SH-SY5Y (cell line): Measurements from ENCODE around the gene HIVEP1.

Experiments used
- GATA2 ChIP-seq: IDR thresholded peaks from 2 replicates; pipeline ENCODE4 v1.6.1; 2011; ENCODE audit warnings: mild to moderate bottlenecking, low read depth, low read length
- GATA3 ChIP-seq: IDR thresholded peaks from 2 replicates; pipeline ENCODE4 v1.6.1; 2011; ENCODE audit warnings: low read depth, mild to moderate bottlenecking, low read length, moderate library complexity

HIVEP1 gene

DNA sequence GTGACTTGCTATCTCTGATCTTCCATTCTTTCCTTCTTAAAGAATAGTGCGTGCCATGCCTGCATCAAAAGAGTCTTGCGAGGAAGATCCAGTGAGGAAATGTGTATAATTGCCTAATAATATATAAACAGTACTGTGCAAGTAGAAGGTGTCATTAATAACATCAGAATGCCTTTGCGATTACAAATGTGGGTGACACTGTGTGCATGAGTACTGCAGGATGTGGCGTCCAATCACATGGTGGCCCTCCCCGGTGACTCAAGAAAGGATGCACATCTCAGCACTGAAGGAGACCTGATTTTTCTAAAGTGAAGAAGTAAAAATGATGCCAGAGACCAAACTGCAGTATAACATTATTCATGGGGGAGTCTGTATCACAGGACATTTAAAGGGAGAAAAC, 170.6 kb downstream of the HIVEP1 start:
- TF ChIP-seq GATA3 (no peak), GATA2 (no peak)

DNA sequence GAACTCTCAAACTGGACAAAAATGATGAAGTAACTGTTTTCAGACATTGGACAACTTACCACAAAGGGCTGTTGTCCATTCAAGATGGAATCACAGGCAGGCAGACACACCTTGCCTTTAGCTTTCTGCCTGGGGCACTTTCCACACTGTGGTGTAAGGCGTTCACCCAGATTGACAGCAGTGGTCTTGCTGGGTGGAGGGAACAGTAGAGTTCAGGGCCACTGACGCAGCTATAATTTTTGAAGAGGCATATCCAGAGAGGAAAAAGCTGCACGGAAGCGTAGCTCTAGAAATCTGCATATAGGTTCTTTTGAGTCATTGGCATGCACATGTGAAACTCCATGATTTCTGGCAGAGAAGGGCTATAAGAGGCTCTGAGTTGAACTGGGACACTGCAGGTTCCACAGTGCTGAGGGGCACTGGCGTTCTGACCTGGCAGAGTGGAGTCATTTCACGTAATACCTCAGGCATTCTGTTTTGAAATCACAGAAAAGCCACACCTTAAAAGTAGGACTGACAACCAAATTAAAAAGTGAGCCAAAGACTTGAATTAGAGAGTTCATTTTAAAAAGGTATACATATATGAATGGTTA, 173.1 kb downstream of the HIVEP1 start:
- TF ChIP-seq GATA2, result no peak
- TF ChIP-seq GATA3, result no peak

DNA sequence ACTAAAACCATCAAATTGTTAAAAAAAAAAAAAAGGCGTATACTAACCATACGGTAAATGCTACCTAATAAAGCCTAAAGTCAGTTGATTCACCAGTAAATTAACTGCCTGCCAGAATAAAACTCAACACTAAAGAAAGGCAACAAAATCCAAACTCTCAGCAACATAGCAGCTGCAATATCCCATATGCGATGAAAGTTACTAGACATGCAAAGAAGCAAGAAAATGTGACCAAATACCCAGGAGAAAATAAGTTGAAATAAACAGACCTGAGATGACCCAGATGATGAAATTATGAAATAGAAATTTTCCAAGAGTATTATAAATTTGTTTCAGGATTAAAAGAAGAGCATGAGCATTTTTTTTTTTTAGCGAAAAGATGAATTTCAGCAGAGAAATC, 174.4 kb downstream of the HIVEP1 start:
- TF ChIP-seq GATA2 (no peak), GATA3 (no peak)

DNA sequence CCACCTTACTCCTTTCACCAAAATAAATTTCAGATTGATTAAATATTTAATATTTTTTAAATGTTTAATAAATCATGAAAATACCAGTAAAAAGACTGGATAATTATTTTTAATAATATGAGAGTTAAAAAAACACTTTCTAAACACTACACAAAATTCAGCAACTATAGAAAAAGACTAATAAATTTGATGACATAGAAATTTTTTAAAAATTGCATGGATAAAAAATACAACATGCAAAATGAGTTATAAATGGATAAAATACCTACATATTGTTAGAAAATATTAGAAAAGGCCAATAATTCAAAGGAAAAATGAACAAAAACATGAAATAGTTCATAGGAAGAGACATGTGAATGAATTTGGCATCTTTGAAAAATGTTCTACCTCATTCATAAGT, 177.0 kb downstream of the HIVEP1 start:
- TF ChIP-seq GATA3, result no peak
- TF ChIP-seq GATA2, result no peak

DNA sequence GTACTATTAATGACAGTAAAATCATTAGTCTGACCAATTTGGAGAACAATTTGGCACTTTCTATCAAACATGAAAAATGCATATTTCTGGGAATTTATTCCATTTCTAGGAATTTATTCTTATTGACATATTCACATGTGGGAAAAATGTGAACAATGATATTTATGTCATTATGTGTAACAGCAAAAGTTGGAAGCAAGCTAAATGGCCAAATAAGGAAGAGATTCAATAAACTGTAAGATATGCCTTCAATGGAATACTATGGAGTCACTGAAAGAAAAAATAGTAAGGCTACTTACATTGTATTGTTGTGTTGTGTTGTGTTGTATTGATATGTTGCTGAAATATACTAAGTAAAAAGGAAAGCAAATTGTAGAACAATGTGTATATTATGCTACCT, 177.5 kb downstream of the HIVEP1 start:
- TF ChIP-seq GATA2, result no peak
- TF ChIP-seq GATA3, result no peak

DNA sequence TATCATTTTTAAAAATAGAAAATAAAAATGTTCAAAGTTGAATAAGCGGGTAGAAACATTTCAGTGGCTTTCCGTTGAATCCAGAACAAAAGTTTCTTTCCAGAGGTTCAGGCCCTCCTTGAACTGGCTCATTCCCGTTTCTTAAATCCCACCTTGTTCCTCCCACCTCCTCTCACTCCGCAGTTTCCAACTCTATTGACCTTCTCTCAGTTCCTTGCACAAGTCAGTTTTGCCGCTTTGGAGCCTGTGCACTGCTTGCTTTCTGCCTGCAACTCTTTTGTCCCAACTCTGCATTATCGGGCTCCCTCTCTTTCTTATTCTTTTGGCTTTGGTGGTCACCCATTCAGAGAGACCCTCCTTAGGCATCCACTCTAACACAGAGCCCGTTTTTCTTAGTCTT, 178.1 kb downstream of the HIVEP1 start:
- TF ChIP-seq GATA3 (no peak), GATA2 (no peak)

DNA sequence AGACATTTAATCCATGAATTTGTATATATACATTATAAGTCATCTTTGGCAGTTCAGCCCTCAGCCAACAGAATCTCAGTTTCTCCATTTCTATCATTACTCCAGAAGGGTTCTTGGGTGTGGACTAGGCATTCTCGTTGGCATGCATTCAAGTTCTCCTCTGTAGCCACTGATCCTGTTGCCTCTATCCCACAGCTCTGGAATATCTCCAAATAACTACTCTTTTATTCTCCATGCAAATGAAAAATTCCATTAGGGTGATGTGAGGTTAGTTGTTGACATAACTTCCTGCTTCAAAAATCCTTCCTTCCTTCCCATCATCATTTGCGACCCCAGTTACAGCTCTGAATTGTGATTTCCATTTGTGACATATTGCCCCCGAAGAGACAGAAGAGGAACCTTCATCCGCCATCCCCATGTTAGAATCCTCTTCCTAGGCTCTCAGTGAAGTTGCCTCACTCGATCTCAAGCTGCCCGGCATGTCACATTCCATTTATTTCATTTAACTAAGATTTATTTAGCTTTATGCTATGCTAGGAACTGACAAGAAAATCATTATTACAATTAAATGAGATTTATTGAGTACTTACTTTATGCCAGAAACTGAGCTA, 184.3 kb downstream of the HIVEP1 start:
- TF ChIP-seq GATA3 (no peak), GATA2 (no peak)

DNA sequence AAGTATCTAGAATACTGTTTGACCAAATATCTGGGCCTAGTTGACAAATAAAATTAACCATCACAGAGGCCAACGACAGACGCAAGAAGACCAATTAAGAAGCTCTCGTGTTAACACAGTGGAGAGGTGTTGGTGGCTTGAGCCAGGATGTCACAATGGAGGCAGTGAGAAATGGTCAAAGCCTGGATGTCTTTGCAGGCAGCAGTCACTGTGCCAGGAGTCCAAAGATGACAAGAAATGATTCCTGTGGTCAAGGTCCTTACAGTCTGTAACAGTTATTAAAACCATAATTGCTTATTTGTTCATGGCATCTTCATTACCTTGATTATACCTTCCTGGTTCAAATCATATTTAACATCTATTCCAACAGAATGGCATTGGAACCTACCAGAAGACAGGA, 186.7 kb downstream of the HIVEP1 start:
- TF ChIP-seq GATA3 (no peak), GATA2 (no peak)

DNA sequence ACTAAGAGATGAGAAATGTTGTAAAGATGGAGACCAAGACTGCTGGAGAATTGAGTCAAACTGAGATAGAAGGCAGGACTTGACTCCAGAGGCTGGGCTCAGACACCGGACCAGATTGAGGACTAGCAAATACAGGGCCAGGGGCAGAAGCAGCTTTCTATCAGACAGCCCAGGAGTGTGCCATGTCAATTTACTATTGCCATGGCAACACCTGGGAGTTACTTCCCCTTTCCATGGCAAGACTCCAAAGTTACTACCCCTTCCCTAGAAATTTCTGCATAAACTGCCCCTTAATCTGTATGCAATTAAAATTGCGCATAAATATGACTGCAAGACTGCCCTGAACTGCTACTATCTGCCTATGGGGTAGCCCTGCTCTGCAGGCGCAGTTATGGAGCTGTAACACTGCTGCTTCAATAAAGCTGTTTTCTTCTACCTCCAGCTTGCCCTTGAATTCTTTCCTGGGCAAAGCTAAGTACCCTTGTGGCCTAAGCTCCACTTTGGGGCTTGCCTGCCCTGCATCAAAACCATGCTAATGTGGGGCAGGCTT, 188.0 kb downstream of the HIVEP1 start:
- no peak for TF ChIP-seq GATA3
- TF ChIP-seq GATA2, result no peak

DNA sequence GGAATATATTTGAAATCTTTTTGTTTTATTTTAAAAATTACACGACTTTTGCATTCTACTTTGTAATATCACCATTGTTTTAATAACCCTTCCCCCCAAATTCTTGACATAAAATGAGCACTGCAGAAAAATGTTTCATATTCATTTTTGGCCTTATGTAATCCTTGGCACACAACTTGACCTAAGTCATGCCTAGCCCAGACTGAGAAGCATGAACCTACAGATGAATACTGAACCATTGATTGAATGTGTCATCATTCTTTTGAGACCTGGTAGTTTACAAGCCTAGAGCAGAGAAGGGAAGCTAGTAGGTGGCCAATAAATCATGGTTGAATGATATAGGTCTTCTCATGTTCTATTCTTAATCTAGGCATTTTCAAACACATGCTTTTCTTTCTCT, 188.6 kb downstream of the HIVEP1 start:
- TF ChIP-seq GATA3 (no peak), GATA2 (no peak)

DNA sequence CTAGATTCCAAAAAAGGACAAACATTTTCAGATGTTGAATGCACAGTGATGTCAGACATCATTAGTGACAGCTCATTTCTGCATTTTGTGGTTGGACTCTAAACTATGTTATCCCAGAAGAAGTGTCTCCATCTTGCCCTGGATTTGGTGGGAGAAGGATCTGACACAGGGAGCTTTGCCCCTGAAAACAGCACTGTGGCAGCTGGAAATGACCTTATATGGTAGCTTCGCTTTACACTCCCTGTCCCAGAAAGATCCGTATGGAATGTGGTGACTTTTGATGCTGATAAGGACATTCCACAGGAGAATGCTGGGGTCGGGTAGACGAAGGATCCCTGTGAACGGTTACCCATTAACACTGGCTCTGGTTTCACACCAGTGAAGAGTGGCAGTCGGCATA, 190.9 kb downstream of the HIVEP1 start:
- no peak for TF ChIP-seq GATA2
- TF ChIP-seq GATA3, result no peak

DNA sequence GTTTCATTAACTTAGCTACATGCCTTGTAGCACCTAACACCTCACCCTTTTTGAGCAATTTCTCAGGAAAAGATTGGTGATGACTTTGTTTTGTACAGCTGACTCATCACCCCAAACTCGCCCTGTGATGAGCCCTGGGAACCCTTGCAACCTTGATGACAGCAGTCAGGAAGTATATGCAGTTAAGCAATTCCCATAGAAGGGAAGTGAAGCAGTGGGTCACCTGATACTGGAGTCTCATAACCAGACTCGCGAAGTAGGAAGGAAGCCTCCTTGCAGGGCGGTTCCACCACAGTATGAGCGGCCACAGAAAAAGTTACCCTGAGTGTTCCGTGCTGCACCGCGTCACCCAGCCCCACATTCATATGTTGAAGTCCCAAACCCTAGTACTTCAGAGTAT, 196.1 kb downstream of the HIVEP1 start:
- TF ChIP-seq GATA2 (no peak), GATA3 (no peak)

DNA sequence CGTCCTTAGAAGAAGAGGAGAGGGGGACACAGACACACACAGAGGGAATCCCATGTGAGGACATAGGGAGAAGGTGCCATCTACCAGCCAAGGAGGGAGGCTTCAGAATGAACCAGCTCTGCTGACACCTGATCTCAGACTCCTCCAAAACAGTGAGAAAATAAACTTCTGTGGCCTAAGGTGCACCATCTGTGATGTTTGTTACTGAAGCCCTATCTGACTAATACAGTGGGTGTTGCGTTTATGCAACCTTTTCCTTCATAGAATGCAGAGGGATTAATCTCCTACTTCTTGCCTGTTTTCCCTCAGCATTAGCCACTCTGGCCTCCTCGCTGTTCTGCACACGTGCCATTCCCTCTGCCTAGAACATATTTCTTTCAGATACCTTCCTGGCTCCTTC, 196.6 kb downstream of the HIVEP1 start:
- TF ChIP-seq GATA3 (no peak), GATA2 (no peak)
